Neuronal stem cell (in vitro differentiated cells): ENCODE measurements around the gene GSE1.

ENCODE experiments used
- DNase-seq: peaks from one replicate; pipeline ENCODE4 v3.0.0-alpha.2; 2013; ENCODE audit warnings: low spot score
- H2AFZ ChIP-seq: one replicate; pipeline ENCODE4 v1.6.1; 2013; ENCODE audit warnings: mild to moderate bottlenecking, low read length, inconsistent platforms
- H2AK5ac ChIP-seq: 2 replicates; pipeline ENCODE4 v1.6.1; 2013; ENCODE audit warnings: low read depth, mild to moderate bottlenecking, inconsistent platforms, low read length, moderate library complexity, mixed read lengths
- H2BK120ac ChIP-seq: 2 replicates; pipeline ENCODE4 v1.6.1; 2013; ENCODE audit warnings: low read depth, mild to moderate bottlenecking, inconsistent platforms, low read length, moderate library complexity, mixed read lengths
- H2BK12ac ChIP-seq: one replicate; pipeline ENCODE4 v1.6.1; 2013; ENCODE audit warnings: low read length, inconsistent platforms
- H2BK15ac ChIP-seq: 2 replicates; pipeline ENCODE4 v1.6.1; 2013; ENCODE audit warnings: mild to moderate bottlenecking, low read length, inconsistent platforms, mixed read lengths
- H2BK5ac ChIP-seq: one replicate; pipeline ENCODE4 v1.6.1; 2013; ENCODE audit warnings: inconsistent platforms, mild to moderate bottlenecking, low read length, moderate library complexity
- H3K14ac ChIP-seq: one replicate; pipeline ENCODE4 v1.6.1; 2013; ENCODE audit warnings: low read length, inconsistent platforms
- H3K18ac ChIP-seq: 2 replicates; pipeline ENCODE4 v1.6.1; 2013; ENCODE audit warnings: low read length, inconsistent platforms
- H3K23ac ChIP-seq: 2 replicates; pipeline ENCODE4 v1.6.1; 2013; ENCODE audit warnings: low read depth, mild to moderate bottlenecking, mixed read lengths, low read length, inconsistent platforms; ENCODE audit not compliant: poor library complexity
- H3K27ac ChIP-seq: replicated peaks from 3 replicates; pipeline ENCODE4 v1.5.1; 2013; ENCODE audit warnings: low read length, inconsistent platforms
- H3K27me3 ChIP-seq, 3 experiments: 2 replicates each; pipeline ENCODE4 v1.6.1; 2013; ENCODE audit warnings: low read length in 3 of 3, mild to moderate bottlenecking in 2 of 3, inconsistent platforms in 1 of 3, low read depth in 1 of 3, mixed read lengths in 1 of 3, moderate library complexity in 1 of 3; ENCODE audit not compliant: control insufficient read depth in 3 of 3, insufficient read depth in 3 of 3
- H3K36me3 ChIP-seq, 2 donors: replicated peaks in 1 of 2; 2 replicates each; pipeline ENCODE4 v1.6.1; 2013; ENCODE audit warnings: low read length in 2 of 2; ENCODE audit not compliant: control insufficient read depth in 2 of 2, insufficient read depth in 2 of 2
- H3K4ac ChIP-seq: 2 replicates; pipeline ENCODE4 v1.6.1; 2013; ENCODE audit warnings: inconsistent platforms, mild to moderate bottlenecking, low read length, moderate library complexity
- H3K4me1 ChIP-seq, 2 donors: 1 replicate in 1 of 2; 2 replicates in 1 of 2; pipeline ENCODE4 v1.6.1; 2013; ENCODE audit warnings: low read length in 2 of 2, low read depth in 1 of 2; ENCODE audit not compliant: control insufficient read depth in 2 of 2, insufficient read depth in 1 of 2
- H3K4me2 ChIP-seq: one replicate; pipeline ENCODE4 v1.6.1; 2013; ENCODE audit warnings: mild to moderate bottlenecking, low read length, inconsistent platforms; ENCODE audit not compliant: insufficient read depth, poor library complexity, severe bottlenecking
- H3K4me3 ChIP-seq, 2 donors: 2 replicates each; pipeline ENCODE4 v1.5.1; 2013; ENCODE audit warnings: low read length in 2 of 2, mild to moderate bottlenecking in 2 of 2, inconsistent platforms in 1 of 2, moderate library complexity in 1 of 2
- H3K79me1 ChIP-seq: one replicate; pipeline ENCODE4 v1.6.1; 2013; ENCODE audit warnings: low read depth, mild to moderate bottlenecking, inconsistent platforms, low read length, moderate library complexity
- H3K9ac ChIP-seq: one replicate; pipeline ENCODE4 v1.6.1; 2013; ENCODE audit warnings: mild to moderate bottlenecking, low read depth, low read length, inconsistent platforms; ENCODE audit not compliant: poor library complexity
- H3K9me3 ChIP-seq, 2 donors: replicated peaks in 1 of 2; 2 replicates each; pipeline versions ENCODE3 to v1.6.1; 2013; ENCODE audit warnings: low read length in 2 of 2, mild to moderate bottlenecking in 2 of 2, inconsistent platforms in 1 of 2, low read depth in 1 of 2, mixed read lengths in 1 of 2, moderate library complexity in 1 of 2; ENCODE audit not compliant: control insufficient read depth in 2 of 2, insufficient read depth in 1 of 2
- H4K8ac ChIP-seq: one replicate; pipeline ENCODE4 v1.6.1; 2013; ENCODE audit warnings: low read depth, mild to moderate bottlenecking, inconsistent platforms, low read length, moderate library complexity
- H4K91ac ChIP-seq: one replicate; pipeline ENCODE4 v1.6.1; 2013; ENCODE audit warnings: low read length, low read depth, mild to moderate bottlenecking, inconsistent platforms; ENCODE audit not compliant: poor library complexity
- WGBS, 2 donors: extraction: QIAGEN DNeasy Blood & Tissue Kit; methylation state at CpG; one replicate each; pipeline ENCODE4 v1.1.7; 2013; ENCODE audit warnings: missing lambda C conversion rate in 2 of 2, mixed read lengths in 1 of 2; ENCODE audit not compliant: insufficient read length in 2 of 2, insufficient replicate concordance in 1 of 2; ENCODE audit errors: extremely low coverage in 2 of 2; 5-methylcytosine and 5-hydroxymethylcytosine counted together

GSE1 gene

GRCh38 chr16:85609539-85609938 is 3.6 kb upstream of the GSE1 start:
- Histone ChIP-seq H2BK15ac (no peak overlapping the region), H2BK5ac (no peak overlapping the region), H3K27me3 (peaks cover 0 to 39% (median 0%) of the 10 kb centered on the region in 3 experiments), H2AFZ (no peak overlapping the region), H3K23ac (no peak overlapping the region), H3K36me3 (no peaks in the 10 kb centered on the region), H3K9me3 (no peaks in the 10 kb centered on the region), H4K91ac (no peak overlapping the region), H3K4ac (no peak overlapping the region), H3K4me3 (no peak overlapping the region), H3K14ac (no peak overlapping the region), H3K4me2 (no peak overlapping the region), H3K9ac (no peak overlapping the region), H2AK5ac (no peak overlapping the region), H3K27ac (no peak overlapping the region), H2BK12ac (no peak overlapping the region), H3K18ac (no peak overlapping the region), H3K79me1 (no peaks in the 10 kb centered on the region), H2BK120ac (no peak overlapping the region), H3K4me1 (peaks cover 23 to 57% of the 10 kb centered on the region in 2 donors), H4K8ac (no peak overlapping the region)
- WGBS, 2 donors = no CpG with 5 or more reads among the region's 7 CpGs
- DNase-seq = no peak

GRCh38 chr16:85610059-85610445 is 3.1 kb upstream of the GSE1 start:
- no peaks in the 10 kb centered on the region for H3K36me3 ChIP-seq
- H3K18ac ChIP-seq = peak overlapping the region; percentile 94
- no peaks in the 10 kb centered on the region for H3K9me3 ChIP-seq
- peak overlapping the region; percentile 59 for H3K4ac ChIP-seq
- H2BK12ac ChIP-seq = peak overlapping the region; percentile 81
- H4K8ac ChIP-seq = no peak overlapping the region
- H2BK15ac ChIP-seq = peak overlapping the region; percentile 89
- H3K4me3 ChIP-seq = no peak overlapping the region
- peak overlapping the region; percentile 86 for H3K23ac ChIP-seq
- H2BK120ac ChIP-seq = peak overlapping the region; percentile 99
- peak overlapping the region; percentile 98 for H2AK5ac ChIP-seq
- H3K9ac ChIP-seq = peak overlapping the region; percentile 74
- WGBS, 2 donors = no CpG with 5 or more reads among the region's 11 CpGs
- no peak overlapping the region for H2BK5ac ChIP-seq
- peaks cover 0 to 39% (median 0%) of the 10 kb centered on the region in 3 experiments for H3K27me3 ChIP-seq
- H2AFZ ChIP-seq = no peak overlapping the region
- H3K4me2 ChIP-seq = peak overlapping the region; percentile 21
- peak overlapping the region; percentile 67 for H3K14ac ChIP-seq
- no peak for DNase-seq
- no peak overlapping the region for H4K91ac ChIP-seq
- no peak overlapping the region for H3K27ac ChIP-seq
- peaks cover 27 to 60% of the 10 kb centered on the region in 2 donors for H3K4me1 ChIP-seq
- H3K79me1 ChIP-seq = peaks cover under 1% of the 10 kb centered on the region

GRCh38 chr16:85610446-85611193 is 2.5 kb upstream of the GSE1 start:
- peak overlapping the region; percentile 86 for H3K23ac ChIP-seq
- H4K8ac ChIP-seq = no peak overlapping the region
- peak overlapping the region; percentile 99 for H2BK120ac ChIP-seq
- H3K9ac ChIP-seq = peak overlapping the region; percentile 74
- DNase-seq = peak; percentile 84
- H3K27ac ChIP-seq = no peak overlapping the region
- peaks cover 0 to 39% (median 0%) of the 10 kb centered on the region in 3 experiments for H3K27me3 ChIP-seq
- no peaks in the 10 kb centered on the region for H3K9me3 ChIP-seq
- H3K4me2 ChIP-seq = peak overlapping the region; percentile 21
- no peak overlapping the region for H3K14ac ChIP-seq
- H2AK5ac ChIP-seq = peak overlapping the region; percentile 98
- no CpG with 5 or more reads among the region's 39 CpGs for WGBS, 2 donors
- H2AFZ ChIP-seq = no peak overlapping the region
- H2BK12ac ChIP-seq = no peak overlapping the region
- no peaks in the 10 kb centered on the region for H3K36me3 ChIP-seq
- peak overlapping the region; percentile 89 for H2BK15ac ChIP-seq
- H3K18ac ChIP-seq = peak overlapping the region; percentile 94
- no peak overlapping the region for H4K91ac ChIP-seq
- no peak overlapping the region for H2BK5ac ChIP-seq
- peaks cover 33 to 60% of the 10 kb centered on the region in 2 donors for H3K4me1 ChIP-seq
- H3K79me1 ChIP-seq = peaks cover 2% of the 10 kb centered on the region
- H3K4me3 ChIP-seq = peak overlapping the region in 1 of 2 donors; percentile 68
- H3K4ac ChIP-seq = no peak overlapping the region

GRCh38 chr16:85611194-85611443 is 2.0 kb upstream of the GSE1 start:
- H2BK120ac ChIP-seq = no peak overlapping the region
- no peak overlapping the region for H4K91ac ChIP-seq
- H3K23ac ChIP-seq = peak overlapping the region; percentile 95
- H3K4me1 ChIP-seq = peaks cover 36 to 59% of the 10 kb centered on the region in 2 donors
- peak overlapping the region; percentile 68 to 70 for H3K4me3 ChIP-seq
- peak overlapping the region; percentile 2 for H2BK15ac ChIP-seq
- H4K8ac ChIP-seq = no peak overlapping the region
- no CpG with 5 or more reads among the region's 21 CpGs for WGBS, 2 donors
- peak overlapping the region; percentile 83 for H2AK5ac ChIP-seq
- H3K9ac ChIP-seq = no peak overlapping the region
- H2BK5ac ChIP-seq = peak overlapping the region; percentile 49
- peaks cover 0 to 39% (median 0%) of the 10 kb centered on the region in 3 experiments for H3K27me3 ChIP-seq
- H3K18ac ChIP-seq = peak overlapping the region; percentile 96
- peak overlapping the region; percentile 75 for H2AFZ ChIP-seq
- H3K36me3 ChIP-seq = no peaks in the 10 kb centered on the region
- H3K9me3 ChIP-seq = no peaks in the 10 kb centered on the region
- H2BK12ac ChIP-seq = no peak overlapping the region
- H3K27ac ChIP-seq = no peak overlapping the region
- peak overlapping the region; percentile 100 for H3K4me2 ChIP-seq
- no peak overlapping the region for H3K4ac ChIP-seq
- H3K14ac ChIP-seq = no peak overlapping the region
- no peak for DNase-seq
- H3K79me1 ChIP-seq = peaks cover 2% of the 10 kb centered on the region
